Measurements from ENCODE around the gene PDE4B. TPM values are rescaled to one million over a fixed set of nuclear protein-coding genes. Genes with fewer than 3 reads are reported as not detected.

PDE4B gene
- total RNA-seq, 1 donor from 2014 or later, result 3.8 TPM

GRCh38 chr1:66327588-66327987, 534.9 kb downstream of the PDE4B start:
- no peak for TF ChIP-seq CTCF (conservative IDR thresholded peaks at IDR 0.05; ENCODE audit: low read depth, low read length)
- DNase-seq (ENCODE audit: low read depth), result no peak
- H3K4me3 ChIP-seq (ENCODE audit: low read depth, low read length), result no peak overlapping the region

- H3K4me3 ChIP-seq (ENCODE audit: low read depth, low read length), result no peak overlapping the region
- no peak for DNase-seq (ENCODE audit: low read depth)
- TF ChIP-seq CTCF (conservative IDR thresholded peaks at IDR 0.05; ENCODE audit: low read depth, low read length), result no peak
Observed at GRCh38 chr1:66328896-66329295, 536.2 kb downstream of the PDE4B start.

GRCh38 chr1:66330722-66331141, 538.0 kb downstream of the PDE4B start:
- no peak for DNase-seq (ENCODE audit: low read depth)
- no peak overlapping the region for H3K4me3 ChIP-seq (ENCODE audit: low read depth, low read length)

GRCh38 chr1:66331658-66332547, 539.2 kb downstream of the PDE4B start:
- peak overlapping the region; percentile 52 for H3K4me3 ChIP-seq (ENCODE audit: low read depth, low read length)
- peak; percentile 31 for TF ChIP-seq CTCF (conservative IDR thresholded peaks at IDR 0.05; ENCODE audit: low read depth, low read length)
- DNase-seq (ENCODE audit: low read depth), result peak; percentile 20

More at GRCh38 chr1:66330722-66331141, 538.0 kb downstream of the PDE4B start:
- no peak for TF ChIP-seq CTCF (conservative IDR thresholded peaks at IDR 0.05; ENCODE audit: low read depth, low read length)

- no peak for DNase-seq (ENCODE audit: low read depth)
- H3K4me3 ChIP-seq (ENCODE audit: low read depth, low read length), result peak overlapping the region; percentile 52
- TF ChIP-seq CTCF (conservative IDR thresholded peaks at IDR 0.05; ENCODE audit: low read depth, low read length), result no peak
Observed at GRCh38 chr1:66332548-66332901, 539.8 kb downstream of the PDE4B start.

GRCh38 chr1:66333466-66334199, 540.9 kb downstream of the PDE4B start:
- TF ChIP-seq CTCF (conservative IDR thresholded peaks at IDR 0.05; ENCODE audit: low read depth, low read length), result no peak
- no peak overlapping the region for H3K4me3 ChIP-seq (ENCODE audit: low read depth, low read length)
- no peak for DNase-seq (ENCODE audit: low read depth)

All from epithelial cell of proximal tubule (primary cell).